HG02840 (cell line): ENCODE results near the gene ACER1.
A peak's percentile ranks its signal among the peaks of the same experiment; 100 is the strongest.
"Not testable (repeated sequence)": the region's sequence is repeated elsewhere in the genome, so short reads cannot be mapped to it uniquely, and the experiment has no call there.

Experiments
- ATAC-seq: cut with Tn5 transposase; IDR thresholded peaks from one replicate; pipeline ENCODE4 v1.9.1; 2021; ENCODE audit warnings: mild to moderate bottlenecking, moderate library complexity, moderate number of reproducible peaks; ENCODE audit not compliant: unreplicated experiment, low FRiP score

Gene ACER1

GRCh38 chr19:6297202-6297601 lies 36.2 kb downstream of the ACER1 start:
- no peak for ATAC-seq

- no peak for ATAC-seq
Measured at GRCh38 chr19:6292006-6292405, 41.4 kb downstream of the ACER1 start.

GRCh38 chr19:6288737-6289136 lies 44.7 kb downstream of the ACER1 start:
- ATAC-seq, result no peak

- no peak for ATAC-seq
Measured at GRCh38 chr19:6287269-6287885, 46.0 kb downstream of the ACER1 start.

- ATAC-seq, result no peak
Measured at GRCh38 chr19:6286676-6287075, 46.7 kb downstream of the ACER1 start.

- ATAC-seq, result not testable (repeated sequence)
Measured at GRCh38 chr19:6282393-6282792, 51.0 kb downstream of the ACER1 start.

GRCh38 chr19:6279931-6280591 lies 53.4 kb downstream of the ACER1 start, which contains the start of gene MLLT1:
Gene MLLT1 (minus strand): TSS chr19:6279975. CDS start chr19:6279784, 191 bp downstream.
- peak; percentile 82 for ATAC-seq

- peak; percentile 34 for ATAC-seq
Measured at GRCh38 chr19:6279620-6279930, 53.8 kb downstream of the ACER1 start.

GRCh38 chr19:6278740-6279619 lies 54.4 kb downstream of the ACER1 start:
- peak; percentile 14 for ATAC-seq

GRCh38 chr19:6278051-6278450 lies 55.4 kb downstream of the ACER1 start:
- ATAC-seq, result no peak

GRCh38 chr19:6276447-6276846 lies 57.0 kb downstream of the ACER1 start:
- ATAC-seq, result no peak

GRCh38 chr19:6275170-6275744 lies 58.2 kb downstream of the ACER1 start:
- ATAC-seq, result no peak

- no peak for ATAC-seq
Measured at GRCh38 chr19:6274756-6275155, 58.7 kb downstream of the ACER1 start.

GRCh38 chr19:6273701-6274601 lies 59.5 kb downstream of the ACER1 start:
- no peak for ATAC-seq

GRCh38 chr19:6272913-6273600 lies 60.4 kb downstream of the ACER1 start:
- no peak for ATAC-seq

GRCh38 chr19:6272411-6272791 lies 61.0 kb downstream of the ACER1 start:
- no peak for ATAC-seq

- ATAC-seq, result no peak
Measured at GRCh38 chr19:6271721-6272410, 61.5 kb downstream of the ACER1 start.

GRCh38 chr19:6271251-6271650 lies 62.2 kb downstream of the ACER1 start:
- ATAC-seq, result no peak

- no peak for ATAC-seq
Measured at GRCh38 chr19:6270822-6271221, 62.6 kb downstream of the ACER1 start.
